ENCODE results near the gene C2CD3. TPM values are rescaled to one million over a fixed set of nuclear protein-coding genes. Genes with fewer than 3 reads are reported as not detected.

The C2CD3 gene
- total and polyA plus RNA-seq, 9 of the 15 experiments (the other 6 are each of a cell fraction or from before 2014, with no cell fraction given), result 4.4 to 20.2 (median 15.4) TPM

DNA sequence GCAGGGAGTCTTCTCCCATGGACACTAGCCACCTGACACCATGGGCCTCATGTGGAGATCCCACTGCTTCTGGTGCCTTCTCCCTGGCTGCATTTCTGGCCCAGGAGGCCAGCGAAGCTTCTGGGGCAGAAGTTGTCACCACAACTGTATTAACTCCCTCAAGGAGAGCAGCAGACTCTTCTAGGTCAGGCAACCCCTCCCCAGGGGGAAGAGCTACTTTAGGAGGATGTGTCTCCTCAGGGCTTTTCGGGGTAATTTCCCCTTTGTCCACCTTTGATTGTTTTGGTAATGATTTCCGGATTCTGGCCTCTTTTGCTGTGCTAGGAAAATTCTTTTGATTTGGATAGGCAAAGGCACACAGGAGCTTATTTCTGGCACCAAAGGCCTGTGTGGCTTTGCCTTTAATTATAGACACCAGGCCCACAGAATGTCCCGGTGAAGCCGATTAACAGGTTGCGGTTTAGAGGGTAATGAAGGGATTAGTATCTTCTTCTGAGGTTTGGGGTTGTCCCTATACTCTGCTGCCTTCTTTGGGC is 179.3 kb downstream of the C2CD3 start:
- Histone ChIP-seq H3K79me2 (ENCODE audit: control insufficient read depth, insufficient read depth, low read length) (no peaks in the 10 kb centered on the region), H3K9me3 (replicated peaks; ENCODE audit: control insufficient read depth, insufficient read depth, low read depth, low read length) (no peaks in the 10 kb centered on the region), H3K27ac (ENCODE audit: extremely low read depth, low read depth, low read length) (no peak overlapping the region), H3K36me3 (ENCODE audit: control insufficient read depth, insufficient read depth, low read length) (no peaks in the 10 kb centered on the region), H3K4me1 (replicated peaks in 1 of 2; ENCODE audit: control insufficient read depth in 2 of 2, insufficient read depth in 2 of 2, low read length in 2 of 2) (peaks cover 0 to 2% of the 10 kb centered on the region in 2 experiments; a peak in 1 of 5 replicates), H3K4me2 (ENCODE audit: insufficient read depth, low read length) (no peak overlapping the region), H2AFZ (ENCODE audit: low read depth, low read length) (peak overlapping the region; percentile 70), H4K20me1 (replicated peaks; ENCODE audit: control insufficient read depth, insufficient read depth, low read length) (no peaks in the 10 kb centered on the region), H3K9me1 (ENCODE audit: control insufficient read depth, insufficient read depth, low read length) (no peaks in the 10 kb centered on the region), H3K4me3 (no peak overlapping the region), H3K9ac (ENCODE audit: insufficient read depth in 1 of 2, low read depth in 2 of 2, low read length in 2 of 2) (peak overlapping the region in 1 of 2 experiments; percentile 72; a peak in 1 of 4 replicates), H3K27me3 (ENCODE audit: control insufficient read depth in 2 of 2, insufficient read depth in 2 of 2, low read length in 2 of 2) (no peaks in the 10 kb centered on the region)
- ChIA-PET POLR2A (interaction anchor here (0.6 to 1.5 kb wide), 3 partner anchors 19 to 1069 kb away, joined by 3 to 4 read pairs (median 3); no protein-coding TSS in a partner anchor), CTCF (ENCODE audit: low intra/inter-chr PET ratio) (no interaction called here)
- DNase-seq (ENCODE audit: extremely low read depth in 1 of 4, low spot score in 3 of 4) (no peak), FAIRE-seq (no peak), ATAC-seq (peak; percentile 54)
- in situ Hi-C loops (cut with MboI) (no loop called here), intact Hi-C loops (cut with micrococcal nuclease) (no loop called here)
- no TSS peak for BruUV-seq (replicated peaks)
- TF ChIP-seq, protein P1, sequence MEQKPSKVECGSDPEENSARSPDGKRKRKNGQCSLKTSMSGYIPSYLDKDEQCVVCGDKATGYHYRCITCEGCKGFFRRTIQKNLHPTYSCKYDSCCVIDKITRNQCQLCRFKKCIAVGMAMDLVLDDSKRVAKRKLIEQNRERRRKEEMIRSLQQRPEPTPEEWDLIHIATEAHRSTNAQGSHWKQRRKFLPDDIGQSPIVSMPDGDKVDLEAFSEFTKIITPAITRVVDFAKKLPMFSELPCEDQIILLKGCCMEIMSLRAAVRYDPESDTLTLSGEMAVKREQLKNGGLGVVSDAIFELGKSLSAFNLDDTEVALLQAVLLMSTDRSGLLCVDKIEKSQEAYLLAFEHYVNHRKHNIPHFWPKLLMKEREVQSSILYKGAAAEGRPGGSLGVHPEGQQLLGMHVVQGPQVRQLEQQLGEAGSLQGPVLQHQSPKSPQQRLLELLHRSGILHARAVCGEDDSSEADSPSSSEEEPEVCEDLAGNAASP (IDR thresholded peaks at IDR 0.05), result no peak
- TF ChIP-seq NELFE (IDR thresholded peaks at IDR 0.05; ENCODE audit: insufficient read depth, insufficient read length) (no peak), RCOR1 (IDR thresholded peaks at IDR 0.05; ENCODE audit: borderline replicate concordance in 1 of 2, low read depth in 2 of 2, low read length in 2 of 2) (no peak), HCFC1 (IDR thresholded peaks at IDR 0.05; ENCODE audit: low read depth, low read length) (no peak), MAFF (IDR thresholded peaks at IDR 0.05; ENCODE audit: low read length) (no peak), HNRNPLL (IDR thresholded peaks at IDR 0.05; ENCODE audit: low read depth, low read length, poor library complexity, severe bottlenecking) (no peak), HDAC3 (IDR thresholded peaks at IDR 0.05; ENCODE audit: borderline replicate concordance, partially characterized antibody) (no peak), SPI1 (IDR thresholded peaks at IDR 0.05; ENCODE audit: borderline replicate concordance, low read depth, low read length) (no peak), ZNF583 (CRISPR knock-in tag; IDR thresholded peaks at IDR 0.05) (no peak)
- TF ChIP-seq, protein P2, sequence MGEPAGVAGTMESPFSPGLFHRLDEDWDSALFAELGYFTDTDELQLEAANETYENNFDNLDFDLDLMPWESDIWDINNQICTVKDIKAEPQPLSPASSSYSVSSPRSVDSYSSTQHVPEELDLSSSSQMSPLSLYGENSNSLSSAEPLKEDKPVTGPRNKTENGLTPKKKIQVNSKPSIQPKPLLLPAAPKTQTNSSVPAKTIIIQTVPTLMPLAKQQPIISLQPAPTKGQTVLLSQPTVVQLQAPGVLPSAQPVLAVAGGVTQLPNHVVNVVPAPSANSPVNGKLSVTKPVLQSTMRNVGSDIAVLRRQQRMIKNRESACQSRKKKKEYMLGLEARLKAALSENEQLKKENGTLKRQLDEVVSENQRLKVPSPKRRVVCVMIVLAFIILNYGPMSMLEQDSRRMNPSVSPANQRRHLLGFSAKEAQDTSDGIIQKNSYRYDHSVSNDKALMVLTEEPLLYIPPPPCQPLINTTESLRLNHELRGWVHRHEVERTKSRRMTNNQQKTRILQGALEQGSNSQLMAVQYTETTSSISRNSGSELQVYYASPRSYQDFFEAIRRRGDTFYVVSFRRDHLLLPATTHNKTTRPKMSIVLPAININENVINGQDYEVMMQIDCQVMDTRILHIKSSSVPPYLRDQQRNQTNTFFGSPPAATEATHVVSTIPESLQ (CRISPR knock-in tag; IDR thresholded peaks at IDR 0.05), result no peak
- WGBS (ENCODE audit: insufficient coverage, low coverage, missing lambda C conversion rate), result 71% methylated on average over 6 of the region's 6 CpGs
